HEK293 (cell line): ENCODE results near the gene TLE4.
"Not testable (repeated sequence)": the region's sequence is repeated elsewhere in the genome, so short reads cannot be mapped to it uniquely, and the experiment has no call there.

ENCODE experiments used
- CTCF ChIA-PET: fragments of 350-600 bp; formaldehyde crosslinking; extraction: SDS; loops from one replicate; lab custom pipeline; 2021; ENCODE audit warnings: antibody characterized with exemption; lab: Yijun Ruan, JAX
- POLR2A ChIA-PET: fragments of 300-600 bp; formaldehyde crosslinking; extraction: SDS; loops from one replicate; lab custom pipeline; 2020; ENCODE audit warnings: antibody characterized with exemption, inconsistent platforms; lab: Yijun Ruan, JAX
- H3K27ac ChIP-seq: fragments of 200-500 bp; sonication (Bioruptor generic); 2 replicates; pipeline ENCODE4 v1.5.1; 2014; ENCODE audit warnings: low read depth, low read length, control low read depth, inconsistent platforms; ENCODE audit errors: extremely low read depth
- H3K36me3 ChIP-seq, 2 experiments: fragments of 200-500 bp in 1 of 2; sonication (Bioruptor generic) in 1 of 2; 1 replicate in 1 of 2; 2 replicates in 1 of 2; pipeline ENCODE4 v1.5.1; 2014 to 2017; ENCODE audit warnings: inconsistent platforms in 2 of 2, low read length in 2 of 2; ENCODE audit not compliant: control insufficient read depth in 2 of 2, insufficient read depth in 1 of 2
- H3K4me1 ChIP-seq: fragments of 200-500 bp; sonication (Bioruptor generic); 2 replicates; pipeline ENCODE4 v1.5.1; 2014; ENCODE audit warnings: mild to moderate bottlenecking, low read length, inconsistent platforms; ENCODE audit not compliant: control insufficient read depth, insufficient read depth
- H3K4me3 ChIP-seq: 2 replicates; pipeline ENCODE4 v1.5.1; 2011; ENCODE audit warnings: low read depth, mild to moderate bottlenecking, control low read depth, low read length, moderate library complexity
- H3K9me3 ChIP-seq: fragments of 200-500 bp; sonication (Bioruptor generic); 2 replicates; pipeline ENCODE4 v1.5.1; 2014; ENCODE audit warnings: low read depth, low read length, inconsistent platforms; ENCODE audit not compliant: control insufficient read depth, insufficient read depth
- GFI1B ChIP-seq: fragments of 450-650 bp; formaldehyde crosslinking; IDR thresholded peaks from 2 replicates; pipeline ENCODE4 v1.5.1; 2016; ENCODE audit warnings: missing biosample characterization, missing genetic modification characterization
- KLF16 ChIP-seq: fragments of 450-650 bp; formaldehyde crosslinking; IDR thresholded peaks from 2 replicates; pipeline ENCODE4 v1.5.1; 2017; ENCODE audit warnings: missing biosample characterization, missing genetic modification characterization
- MEIS1 ChIP-seq: sonication (generic); formaldehyde crosslinking; IDR thresholded peaks from 2 replicates; pipeline ENCODE4 v1.8.1; 2022; ENCODE audit warnings: missing genetic modification reagents, mild to moderate bottlenecking, borderline replicate concordance
- SALL2 ChIP-seq: fragments of 450-650 bp; formaldehyde crosslinking; IDR thresholded peaks from 2 replicates; pipeline ENCODE4 v1.5.0; 2017; ENCODE audit warnings: missing biosample characterization, mild to moderate bottlenecking, missing genetic modification characterization, borderline replicate concordance
- SP7 ChIP-seq: fragments of 450-650 bp; formaldehyde crosslinking; IDR thresholded peaks from 2 replicates; pipeline ENCODE4 v1.5.1; 2016; ENCODE audit warnings: missing biosample characterization, missing genetic modification characterization
- ZBTB20 ChIP-seq: fragments of 450-650 bp; formaldehyde crosslinking; IDR thresholded peaks from 2 replicates; pipeline ENCODE4 v1.5.1; 2016; ENCODE audit warnings: missing biosample characterization, missing genetic modification characterization
- ZNF266 ChIP-seq: fragments of 450-650 bp; formaldehyde crosslinking; IDR thresholded peaks from 2 replicates; pipeline ENCODE4 v1.5.1; 2016; ENCODE audit warnings: missing biosample characterization, missing genetic modification characterization, low read depth
- ZNF280D ChIP-seq: fragments of 450-650 bp; formaldehyde crosslinking; IDR thresholded peaks from 2 replicates; pipeline ENCODE4 v1.5.1; 2016; ENCODE audit warnings: missing biosample characterization, missing genetic modification characterization
- ZNF37A ChIP-seq: fragments of 450-650 bp; IDR thresholded peaks from 2 replicates; pipeline ENCODE4 v1.5.1; 2018; ENCODE audit warnings: missing biosample characterization, missing genetic modification characterization
- ZNF514 ChIP-seq: fragments of 450-650 bp; formaldehyde crosslinking; IDR thresholded peaks from 2 replicates; pipeline ENCODE4 v1.5.1; 2016; ENCODE audit warnings: missing biosample characterization, missing genetic modification characterization
- ZNF561 ChIP-seq: fragments of 450-650 bp; IDR thresholded peaks from 2 replicates; pipeline ENCODE4 v1.5.1; 2018; ENCODE audit warnings: missing biosample characterization, missing genetic modification characterization, borderline replicate concordance
- ZNF654 ChIP-seq: fragments of 450-650 bp; formaldehyde crosslinking; IDR thresholded peaks from 2 replicates; pipeline ENCODE4 v1.5.1; 2016; ENCODE audit warnings: low read depth, missing biosample characterization, missing genetic modification characterization
- ZNF677 ChIP-seq: fragments of 450-650 bp; IDR thresholded peaks from 2 replicates; pipeline ENCODE4 v1.5.0; 2018; ENCODE audit warnings: missing biosample characterization, mild to moderate bottlenecking, missing genetic modification characterization, moderate library complexity

TLE4 gene

GRCh38 chr9:79542735-79543620 lies 28.8 kb upstream of the TLE4 start (continued):
- TF ChIP-seq SALL2 (tag by site-specific recombination): no peak

- H3K36me3 ChIP-seq, H3K9me3 ChIP-seq, H3K4me3 ChIP-seq, H3K27ac ChIP-seq, POLR2A ChIA-PET, H3K4me1 ChIP-seq: not testable (repeated sequence)
- CTCF ChIA-PET: interaction anchor here (0.5 to 0.8 kb wide), 3 partner anchors 14 to 276 kb away, joined by 3 read pairs; no protein-coding TSS in a partner anchor
These were observed 27.4 kb upstream of the TLE4 start for GRCh38 chr9:79544375-79544774.

GRCh38 chr9:79551586-79551985 lies 20.2 kb upstream of the TLE4 start:
- Histone ChIP-seq H3K4me1 (no peaks in the 10 kb centered on the region), H3K9me3 (no peaks in the 10 kb centered on the region), H3K36me3 (no peaks in the 10 kb centered on the region), H3K4me3 (no peak overlapping the region), H3K27ac (no peak overlapping the region)
- ChIA-PET POLR2A (no interaction called here), CTCF (no interaction called here)
- TF ChIP-seq ZNF561 (tag by site-specific recombination): no peak
- TF ChIP-seq ZNF280D (tag by site-specific recombination): no peak
- no peak for TF ChIP-seq ZNF677 (tag by site-specific recombination)
- TF ChIP-seq ZNF37A (tag by site-specific recombination): no peak
- no peak for TF ChIP-seq ZNF514 (tag by site-specific recombination)
- no peak for TF ChIP-seq ZNF654 (tag by site-specific recombination)
- no peak for TF ChIP-seq SP7
- no peak for TF ChIP-seq ZBTB20 (tag by site-specific recombination)
- no peak for TF ChIP-seq MEIS1 (CRISPR knock-in tag)
- TF ChIP-seq GFI1B (tag by site-specific recombination): no peak

GRCh38 chr9:79551994-79552393 lies 19.8 kb upstream of the TLE4 start:
- Histone ChIP-seq H3K36me3 (no peaks in the 10 kb centered on the region), H3K4me1 (no peaks in the 10 kb centered on the region), H3K4me3 (no peak overlapping the region), H3K27ac (no peak overlapping the region), H3K9me3 (no peaks in the 10 kb centered on the region)
- no peak for TF ChIP-seq KLF16
- no peak for TF ChIP-seq ZNF266
- POLR2A ChIA-PET: no interaction called here
- CTCF ChIA-PET: no interaction called here
